ENCODE results near the gene LLGL2.
A peak's percentile ranks its signal among the peaks of the same experiment; 100 is the strongest.

LLGL2 gene

GRCh38 chr17:75524269-75524969 is 1.1 kb upstream of the LLGL2 start:
- Histone ChIP-seq H3K36me3 (peaks cover 0 to 26% (median 17%) of the 10 kb centered on the region in 3 donors), H3K4me3 (peak overlapping the region; percentile 59 to 79), H3K27ac (peak overlapping the region; percentile 65 to 70), H3K9me3 (no peaks in the 10 kb centered on the region), H3K4me1 (peaks cover 0 to 21% (median 19%) of the 10 kb centered on the region in 4 donors), H3K27me3 (no peaks in the 10 kb centered on the region)
- no peak for TF ChIP-seq CTCF (IDR thresholded peaks at IDR 0.05)
- DNase-seq, result no peak
- intact Hi-C loops (cut with DNase I; ENCODE audit: low total_unique reads), result loop anchor here (5.0 kb wide), 1 partner anchor 63 kb away; the partner anchor contains the start of gene MYO15B

GRCh38 chr17:75525806-75526554 is 483 bp downstream of the LLGL2 start:
- Histone ChIP-seq H3K4me1 (peaks cover 0 to 21% (median 19%) of the 10 kb centered on the region in 4 donors), H3K27ac (peak overlapping the region in 1 of 2 donors; percentile 15), H3K9me3 (no peaks in the 10 kb centered on the region), H3K27me3 (no peaks in the 10 kb centered on the region), H3K4me3 (peak overlapping the region; percentile 59 to 79), H3K36me3 (peaks cover 0 to 20% (median 12%) of the 10 kb centered on the region in 3 donors)
- no peak for DNase-seq
- TF ChIP-seq CTCF (IDR thresholded peaks at IDR 0.05), result no peak
- intact Hi-C loops (cut with DNase I; ENCODE audit: low total_unique reads), result no loop called here

- H3K27ac ChIP-seq, result peak overlapping the region in 1 of 2 donors; percentile 15
- H3K36me3 ChIP-seq, result peaks cover 0 to 12% (median 7%) of the 10 kb centered on the region in 3 donors
- H3K4me3 ChIP-seq, result peak overlapping the region; percentile 59 to 79
- H3K4me1 ChIP-seq, result peaks cover 0 to 21% (median 19%) of the 10 kb centered on the region in 4 donors
- intact Hi-C loops (cut with DNase I; ENCODE audit: low total_unique reads), result no loop called here
- H3K27me3 ChIP-seq, result no peaks in the 10 kb centered on the region
- no peak for DNase-seq
- H3K9me3 ChIP-seq, result no peaks in the 10 kb centered on the region
- TF ChIP-seq CTCF (IDR thresholded peaks at IDR 0.05), result no peak
Observed at GRCh38 chr17:75526555-75527270, 1.2 kb downstream of the LLGL2 start.

GRCh38 chr17:75530837-75531720 is 5.6 kb downstream of the LLGL2 start:
- no peaks in the 10 kb centered on the region for H3K9me3 ChIP-seq
- no peak for DNase-seq
- no peak for TF ChIP-seq CTCF (IDR thresholded peaks at IDR 0.05)
- H3K4me3 ChIP-seq, result no peak overlapping the region
- intact Hi-C loops (cut with DNase I; ENCODE audit: low total_unique reads), result no loop called here
- no peak overlapping the region for H3K27ac ChIP-seq
- H3K27me3 ChIP-seq, result no peaks in the 10 kb centered on the region
- peaks cover 0 to 17% (median 0%) of the 10 kb centered on the region in 3 donors for H3K36me3 ChIP-seq
- H3K4me1 ChIP-seq, result peaks cover 0 to 8% (median 7%) of the 10 kb centered on the region in 4 donors

- intact Hi-C loops (cut with DNase I; ENCODE audit: low total_unique reads), result no loop called here
- Histone ChIP-seq H3K4me3 (no peak overlapping the region), H3K27ac (no peak overlapping the region), H3K36me3 (peaks cover 0 to 17% (median 0%) of the 10 kb centered on the region in 3 donors), H3K27me3 (no peaks in the 10 kb centered on the region), H3K9me3 (no peaks in the 10 kb centered on the region), H3K4me1 (peaks cover 0 to 1% (median under 1%) of the 10 kb centered on the region in 4 donors)
- no peak for TF ChIP-seq CTCF (IDR thresholded peaks at IDR 0.05)
- no peak for DNase-seq
Observed at GRCh38 chr17:75531721-75532072, 6.2 kb downstream of the LLGL2 start.
